Thyroid gland (tissue), 4 donors: Measurements from ENCODE around the gene PRKCA. TPM values are rescaled to one million over a fixed set of nuclear protein-coding genes. Genes with fewer than 3 reads are reported as not detected.

ENCODE experiments used
- DNase-seq, 2 donors: peaks; one replicate each; pipeline ENCODE4 v3.0.0-alpha.2; 2019
- H3K27ac ChIP-seq, 3 donors: fragments of 200-600 bp; sonication (generic); 1 replicate in 2 of 3; 2 replicates in 1 of 3; pipeline ENCODE4 v1.5.1; 2016 to 2019; ENCODE audit warnings: mild to moderate bottlenecking in 1 of 3, moderate library complexity in 1 of 3
- H3K27me3 ChIP-seq: fragments of 200-600 bp; sonication (generic); one replicate; pipeline ENCODE4 v1.5.1; 2019
- H3K36me3 ChIP-seq, 2 donors: fragments of 200-600 bp; sonication (generic); one replicate each; pipeline ENCODE4 v1.5.1; 2016 to 2019
- H3K4me1 ChIP-seq, 2 donors: fragments of 200-600 bp; sonication (generic); one replicate each; pipeline ENCODE4 v1.5.1; 2017 to 2019
- H3K4me3 ChIP-seq, 3 donors: fragments of 200-600 bp; sonication (generic); replicated peaks in 1 of 3; 1 replicate in 2 of 3; 2 replicates in 1 of 3; pipeline ENCODE4 v1.5.1; 2016; ENCODE audit warnings: mild to moderate bottlenecking in 1 of 3
- H3K9me3 ChIP-seq: fragments of 200-600 bp; sonication (generic); one replicate; pipeline ENCODE4 v1.5.1; 2017
- POLR2A ChIP-seq, 2 donors: fragments of 450-650 bp; IDR thresholded peaks; one replicate each; pipeline ENCODE4 v1.6.1; 2017; ENCODE audit warnings: antibody characterized with exemption in 2 of 2, mild to moderate bottlenecking in 2 of 2, moderate library complexity in 1 of 2
- WGBS, 2 donors: methylation state at CpG; one replicate each; pipeline ENCODE4 v1.1.5; 2017; 5-methylcytosine and 5-hydroxymethylcytosine counted together
- intact Hi-C: fragments of 100-400 bp; cut with DNase I; formaldehyde crosslinking; loops from one replicate; pipeline ENCODE4 v1.15.1; 2023
- total RNA-seq, 4 donors: library from RNA; depleted of rRNA; stranded (reverse); fragments of >200 nt; gene quantifications; one replicate each; pipeline ENCODE4 v1.2.3, GENCODE V29; 2016
- TF ChIP-seq, protein P1 (sequence below), 6 experiments: fragments of 200-600 bp in 3 of 6; fragments of 450-650 bp in 3 of 6; sonication (generic) in 3 of 6; IDR thresholded peaks; one replicate each; pipeline ENCODE4 v1.5.1; 2016 to 2019; ENCODE audit warnings: antibody characterized with exemption in 6 of 6, mild to moderate bottlenecking in 2 of 6, inconsistent platforms in 1 of 6, moderate library complexity in 1 of 6

Gene PRKCA
- total RNA-seq, 4 donors from 2014 or later = 6.7 to 24.2 (median 15.3) TPM

GRCh38 chr17:66582373-66583111 is 280.1 kb downstream of the PRKCA start:
- no peaks in the 10 kb centered on the region for H3K36me3 ChIP-seq
- H3K4me1 ChIP-seq = peaks cover 0 to 5% of the 10 kb centered on the region in 2 donors
- intact Hi-C loops = no loop called here
- no peaks in the 10 kb centered on the region for H3K27me3 ChIP-seq
- H3K9me3 ChIP-seq = no peaks in the 10 kb centered on the region
- 91 to 99% methylated on average over 5 of the region's 5 CpGs for WGBS, 2 donors
- H3K4me3 ChIP-seq = no peak overlapping the region
- no peak for DNase-seq
- TF ChIP-seq, protein P1, sequence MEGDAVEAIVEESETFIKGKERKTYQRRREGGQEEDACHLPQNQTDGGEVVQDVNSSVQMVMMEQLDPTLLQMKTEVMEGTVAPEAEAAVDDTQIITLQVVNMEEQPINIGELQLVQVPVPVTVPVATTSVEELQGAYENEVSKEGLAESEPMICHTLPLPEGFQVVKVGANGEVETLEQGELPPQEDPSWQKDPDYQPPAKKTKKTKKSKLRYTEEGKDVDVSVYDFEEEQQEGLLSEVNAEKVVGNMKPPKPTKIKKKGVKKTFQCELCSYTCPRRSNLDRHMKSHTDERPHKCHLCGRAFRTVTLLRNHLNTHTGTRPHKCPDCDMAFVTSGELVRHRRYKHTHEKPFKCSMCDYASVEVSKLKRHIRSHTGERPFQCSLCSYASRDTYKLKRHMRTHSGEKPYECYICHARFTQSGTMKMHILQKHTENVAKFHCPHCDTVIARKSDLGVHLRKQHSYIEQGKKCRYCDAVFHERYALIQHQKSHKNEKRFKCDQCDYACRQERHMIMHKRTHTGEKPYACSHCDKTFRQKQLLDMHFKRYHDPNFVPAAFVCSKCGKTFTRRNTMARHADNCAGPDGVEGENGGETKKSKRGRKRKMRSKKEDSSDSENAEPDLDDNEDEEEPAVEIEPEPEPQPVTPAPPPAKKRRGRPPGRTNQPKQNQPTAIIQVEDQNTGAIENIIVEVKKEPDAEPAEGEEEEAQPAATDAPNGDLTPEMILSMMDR (IDR thresholded peaks at IDR 0.05) = no peak
- no peak for TF ChIP-seq POLR2A (IDR thresholded peaks at IDR 0.05)
- no peak overlapping the region for H3K27ac ChIP-seq

DNA sequence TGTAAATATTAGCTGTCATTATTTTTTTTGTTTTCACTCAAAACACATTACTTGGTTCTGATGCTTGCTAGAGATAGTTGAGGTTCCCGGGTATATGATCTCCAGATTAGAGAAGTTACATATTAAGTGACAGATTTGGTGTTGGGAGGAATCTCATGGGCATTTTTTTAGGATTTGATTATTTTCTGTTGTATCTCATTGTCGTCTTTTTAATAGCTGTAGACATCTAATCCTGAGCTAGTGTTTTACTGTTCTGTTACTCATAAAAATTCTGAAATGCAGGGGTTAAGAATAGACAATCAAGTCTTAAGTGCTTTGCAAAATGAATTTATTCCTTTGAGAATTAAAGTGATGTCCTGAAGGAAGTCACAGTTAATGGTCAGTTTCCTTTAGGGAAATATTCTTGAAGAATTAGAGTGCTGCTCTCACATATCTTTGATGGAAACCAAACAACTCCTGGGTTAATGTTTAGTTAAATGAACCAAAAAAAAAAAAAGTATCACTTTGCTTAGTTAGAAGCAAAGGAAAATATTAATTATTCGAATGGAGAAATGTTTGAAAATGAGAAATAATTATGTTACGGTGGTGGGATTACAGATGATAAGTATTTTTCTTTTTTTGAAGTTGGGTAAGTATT is 280.8 kb downstream of the PRKCA start:
- no peak for TF ChIP-seq POLR2A (IDR thresholded peaks at IDR 0.05)
- TF ChIP-seq, protein P1 (IDR thresholded peaks at IDR 0.05) = no peak
- Histone ChIP-seq H3K36me3 (no peaks in the 10 kb centered on the region), H3K9me3 (no peaks in the 10 kb centered on the region), H3K27ac (no peak overlapping the region), H3K4me3 (no peak overlapping the region), H3K4me1 (peaks cover 0 to 5% of the 10 kb centered on the region in 2 donors), H3K27me3 (no peaks in the 10 kb centered on the region)
- intact Hi-C loops = no loop called here
- no peak for DNase-seq
- WGBS, 2 donors = 81 to 86% methylated on average over 4 of the region's 4 CpGs

DNA sequence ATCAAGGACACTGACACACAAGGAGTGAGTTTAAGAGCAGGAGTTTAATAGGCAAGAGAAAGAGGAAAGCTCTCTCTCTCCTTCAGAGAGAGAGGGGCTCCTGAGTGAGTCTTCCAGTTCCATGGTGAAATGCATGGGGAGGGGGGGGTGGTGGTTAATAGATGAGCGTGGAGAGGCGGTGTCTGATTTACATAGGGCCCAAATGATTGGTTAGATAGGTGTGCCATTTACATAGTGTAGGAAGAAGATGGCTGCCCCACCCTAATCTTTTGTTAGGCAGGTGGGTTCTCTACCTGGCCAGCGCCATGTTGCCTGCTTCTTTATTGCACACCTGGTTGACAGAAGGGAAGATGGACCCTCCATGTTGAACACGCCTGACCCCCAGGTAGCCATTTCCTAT is 282.5 kb downstream of the PRKCA start:
- intact Hi-C loops = no loop called here
- no peaks in the 10 kb centered on the region for H3K4me1 ChIP-seq
- H3K9me3 ChIP-seq = no peaks in the 10 kb centered on the region
- no peaks in the 10 kb centered on the region for H3K27me3 ChIP-seq
- 98 to 99% methylated on average over 4 of the region's 4 CpGs for WGBS, 2 donors
- no peaks in the 10 kb centered on the region for H3K36me3 ChIP-seq
- TF ChIP-seq, protein P1 (IDR thresholded peaks at IDR 0.05) = no peak
- TF ChIP-seq POLR2A (IDR thresholded peaks at IDR 0.05) = no peak
- no peak overlapping the region for H3K4me3 ChIP-seq
- H3K27ac ChIP-seq = no peak overlapping the region
- DNase-seq = no peak

DNA sequence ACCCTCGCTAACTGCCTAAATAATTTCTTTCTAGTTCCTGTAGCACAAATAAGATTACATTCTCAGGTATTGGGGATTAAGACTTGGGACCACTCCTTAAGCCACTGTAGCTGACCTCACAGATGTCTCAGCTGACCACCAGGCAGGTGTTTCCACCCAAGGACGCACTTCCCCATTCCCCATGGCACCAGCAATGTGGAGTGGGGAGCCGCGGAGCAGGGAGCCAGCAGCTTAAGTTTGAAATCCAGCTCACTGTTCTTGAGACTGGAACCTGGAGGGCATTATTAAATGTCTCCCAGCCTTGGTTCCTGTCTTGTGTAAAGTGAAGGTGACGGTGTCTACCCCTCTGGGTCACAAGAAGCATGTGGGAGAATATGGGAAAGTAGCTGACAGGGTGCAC is 283.1 kb downstream of the PRKCA start:
- Histone ChIP-seq H3K9me3 (no peaks in the 10 kb centered on the region), H3K4me3 (no peak overlapping the region), H3K27ac (no peak overlapping the region), H3K27me3 (no peaks in the 10 kb centered on the region), H3K4me1 (no peaks in the 10 kb centered on the region), H3K36me3 (no peaks in the 10 kb centered on the region)
- intact Hi-C loops = no loop called here
- no peak for TF ChIP-seq POLR2A (IDR thresholded peaks at IDR 0.05)
- TF ChIP-seq, protein P1 (IDR thresholded peaks at IDR 0.05) = no peak
- DNase-seq = no peak
- 88 to 93% methylated on average over 5 of the region's 5 CpGs for WGBS, 2 donors

DNA sequence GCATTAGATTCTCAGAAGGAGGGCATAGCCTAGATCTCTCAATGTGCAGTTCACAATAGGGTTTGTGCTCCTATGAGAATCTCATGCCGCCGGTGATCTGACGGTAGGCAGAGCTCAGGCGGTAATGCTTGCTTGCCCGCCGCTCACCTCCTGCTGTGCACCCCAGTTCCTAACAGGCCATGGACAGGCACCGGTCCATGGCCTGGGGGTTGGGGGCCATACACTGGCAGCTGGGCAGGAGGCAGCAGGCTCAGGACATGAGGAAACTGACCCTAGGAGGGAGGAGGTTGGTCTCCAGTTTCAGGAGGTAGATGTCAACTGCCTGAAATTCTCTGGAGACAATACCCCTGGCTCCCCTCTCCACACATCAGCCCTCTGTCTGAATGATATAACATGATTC is 287.5 kb downstream of the PRKCA start:
- H3K9me3 ChIP-seq = no peaks in the 10 kb centered on the region
- intact Hi-C loops = no loop called here
- 100% methylated on average over 4 to 7 of the region's 7 CpGs for WGBS, 2 donors

More for the DNA sequence above, 287.5 kb downstream of the PRKCA start:
- no peak for DNase-seq
- Histone ChIP-seq H3K27me3 (no peaks in the 10 kb centered on the region), H3K4me3 (no peak overlapping the region), H3K4me1 (no peaks in the 10 kb centered on the region), H3K36me3 (no peaks in the 10 kb centered on the region), H3K27ac (no peak overlapping the region)
- TF ChIP-seq, protein P1 (IDR thresholded peaks at IDR 0.05) = no peak
- no peak for TF ChIP-seq POLR2A (IDR thresholded peaks at IDR 0.05)
